Upper lobe of left lung (tissue), 6 donors: ENCODE results near the gene MORC3. TPM values are rescaled to one million over a fixed set of nuclear protein-coding genes. Genes with fewer than 3 reads are reported as not detected.
"Not testable (repeated sequence)": the region's sequence is repeated elsewhere in the genome, so short reads cannot be mapped to it uniquely, and the experiment has no call there.

Experiments used
- ATAC-seq, 2 donors: fragments of 200-7000 bp; cut with Tn5 transposase; one replicate each; pipeline ENCODE4 v1.9.1; 2022; ENCODE audit warnings: mild to moderate bottlenecking in 2 of 2, moderate library complexity in 2 of 2; ENCODE audit not compliant: low FRiP score in 2 of 2
- DNase-seq, 2 donors: peaks; one replicate each; pipeline ENCODE4 v3.0.0-alpha.2; 2019 to 2020
- H3K27ac ChIP-seq, 4 donors: fragments of 200-600 bp; sonication (generic); one replicate each; pipeline ENCODE4 v1.5.1; 2016 to 2019
- H3K27me3 ChIP-seq, 4 donors: fragments of 200-600 bp; sonication (generic); one replicate each; pipeline ENCODE4 v1.5.1; 2017 to 2019
- H3K36me3 ChIP-seq, 4 donors: fragments of 200-600 bp; sonication (generic); one replicate each; pipeline ENCODE4 v1.5.1; 2016 to 2019
- H3K4me1 ChIP-seq, 4 donors: fragments of 200-600 bp; sonication (generic); one replicate each; pipeline ENCODE4 v1.5.1; 2018 to 2019
- H3K4me3 ChIP-seq, 4 donors: fragments of 200-600 bp; sonication (generic); one replicate each; pipeline ENCODE4 v1.5.1; 2017 to 2019; ENCODE audit warnings: mild to moderate bottlenecking in 2 of 4, moderate library complexity in 1 of 4
- H3K9me3 ChIP-seq, 4 donors: fragments of 200-600 bp; sonication (generic); one replicate each; pipeline ENCODE4 v1.5.1; 2018 to 2019
- EP300 ChIP-seq, 4 donors: sonication (generic); formaldehyde crosslinking; IDR thresholded peaks; one replicate each; pipeline ENCODE4 v1.5.1; 2017; ENCODE audit warnings: antibody characterized with exemption in 4 of 4, control low read depth in 2 of 4
- POLR2A ChIP-seq, 4 donors: fragments of 450-650 bp; IDR thresholded peaks; one replicate each; pipeline ENCODE4 v1.5.1; 2016 to 2017; ENCODE audit warnings: antibody characterized with exemption in 4 of 4, mild to moderate bottlenecking in 2 of 4
- POLR2AphosphoS5 ChIP-seq, 2 donors: sonication (generic); formaldehyde crosslinking; IDR thresholded peaks; one replicate each; pipeline ENCODE4 v1.5.1; 2017; ENCODE audit warnings: antibody characterized with exemption in 2 of 2
- WGBS, 2 donors: methylation state at CpG; one replicate each; pipeline ENCODE4 v1.1.5; 2017 to 2018; 5-methylcytosine and 5-hydroxymethylcytosine counted together
- total RNA-seq, 6 donors: library from RNA; depleted of rRNA in 4 of 6; stranded (reverse); fragments of >200 nt in 4 of 6; gene quantifications; one replicate each; pipeline versions ENCODE4 v1.1.0 to v1.2.1, GENCODE V29; 2016 to 2021
- TF ChIP-seq, protein P1 (sequence below), 6 experiments: fragments of 450-650 bp in 4 of 6; fragments of 200-600 bp in 2 of 6; sonication (generic) in 2 of 6; IDR thresholded peaks; one replicate each; pipeline ENCODE4 v1.5.1; 2016 to 2019; ENCODE audit warnings: antibody characterized with exemption in 6 of 6
- donor health status: DM: no; HTN: no; CAD: no; lungs with moderate emphysema.
- donor health status: DM: no; HTN: yes; CAD: no; lungs with severe emphysema.

Gene MORC3
- total RNA-seq, result 10 to 100 TPM; 26.0 to 62.7 (median 31.5) TPM

DNA sequence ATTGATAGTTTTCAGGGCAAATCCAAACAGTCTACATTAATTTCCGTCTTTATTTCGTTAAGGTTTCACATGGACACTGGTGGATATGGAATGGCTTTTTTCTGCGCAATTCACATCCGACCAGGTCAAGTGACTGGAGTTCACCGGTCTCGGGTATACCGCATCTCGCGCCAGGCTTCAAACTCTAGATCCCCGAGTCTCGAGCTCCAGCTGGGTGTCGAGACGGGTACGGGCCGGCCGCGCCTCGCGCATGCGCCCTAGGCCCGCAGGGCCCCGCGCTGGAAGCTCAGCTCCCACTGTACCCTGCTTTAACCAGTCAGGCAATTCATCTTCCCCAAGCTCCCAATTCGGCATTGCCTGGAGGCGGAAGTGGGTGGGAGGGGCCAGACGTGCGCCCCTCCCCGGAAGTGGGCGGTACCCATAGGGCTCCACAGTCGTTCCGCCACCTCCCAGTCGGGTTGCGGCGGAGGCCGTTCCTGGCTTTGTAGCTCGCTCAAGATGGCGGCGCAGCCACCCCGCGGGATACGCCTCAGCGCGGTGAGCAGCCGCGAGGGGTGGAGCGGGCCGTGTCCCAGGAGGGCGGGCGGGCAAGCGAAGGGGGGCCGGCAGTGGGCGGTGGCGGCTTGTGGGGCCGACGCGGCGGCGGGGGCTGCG, at the start of gene MORC3:
Gene MORC3, plus strand, starts transcription at position 431 of the 654 bp plus-strand sequence. Its CDS starts 68 bp downstream, at position 499.
- Histone ChIP-seq H3K27ac (peak within 1 kb of the TSS; percentile 96 to 99 (median 98)), H3K4me1 (peaks cover 27 to 35% (median 31%) of the 10 kb centered on the region in 4 donors), H3K9me3 (no peaks in the 10 kb centered on the region), H3K36me3 (peaks cover 0 to 9% (median 0%) of the 10 kb centered on the region in 4 donors), H3K27me3 (no peaks in the 10 kb centered on the region), H3K4me3 (peak within 1 kb of the TSS; percentile 56 to 91 (median 62))
- ATAC-seq, result peak; percentile 98 to 99
- peak; percentile 98 to 99 for DNase-seq
- WGBS, 2 donors, result 0% methylated on average over 17 to 30 of the region's 59 CpGs
- TF ChIP-seq EP300 (IDR thresholded peaks at IDR 0.05) (peak in 1 of 4 donors; percentile 43), POLR2A (IDR thresholded peaks at IDR 0.05) (peak in 3 of 4 donors; percentile 72 to 95 (median 86)), POLR2AphosphoS5 (IDR thresholded peaks at IDR 0.05) (peak; percentile 94 to 98)
- TF ChIP-seq, protein P1, sequence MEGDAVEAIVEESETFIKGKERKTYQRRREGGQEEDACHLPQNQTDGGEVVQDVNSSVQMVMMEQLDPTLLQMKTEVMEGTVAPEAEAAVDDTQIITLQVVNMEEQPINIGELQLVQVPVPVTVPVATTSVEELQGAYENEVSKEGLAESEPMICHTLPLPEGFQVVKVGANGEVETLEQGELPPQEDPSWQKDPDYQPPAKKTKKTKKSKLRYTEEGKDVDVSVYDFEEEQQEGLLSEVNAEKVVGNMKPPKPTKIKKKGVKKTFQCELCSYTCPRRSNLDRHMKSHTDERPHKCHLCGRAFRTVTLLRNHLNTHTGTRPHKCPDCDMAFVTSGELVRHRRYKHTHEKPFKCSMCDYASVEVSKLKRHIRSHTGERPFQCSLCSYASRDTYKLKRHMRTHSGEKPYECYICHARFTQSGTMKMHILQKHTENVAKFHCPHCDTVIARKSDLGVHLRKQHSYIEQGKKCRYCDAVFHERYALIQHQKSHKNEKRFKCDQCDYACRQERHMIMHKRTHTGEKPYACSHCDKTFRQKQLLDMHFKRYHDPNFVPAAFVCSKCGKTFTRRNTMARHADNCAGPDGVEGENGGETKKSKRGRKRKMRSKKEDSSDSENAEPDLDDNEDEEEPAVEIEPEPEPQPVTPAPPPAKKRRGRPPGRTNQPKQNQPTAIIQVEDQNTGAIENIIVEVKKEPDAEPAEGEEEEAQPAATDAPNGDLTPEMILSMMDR (IDR thresholded peaks at IDR 0.05), result no peak

GRCh38 chr21:36270786-36271695, 49.0 kb upstream of the MORC3 start:
- not testable (repeated sequence) for H3K9me3 ChIP-seq, H3K27ac ChIP-seq, DNase-seq, H3K27me3 ChIP-seq, ATAC-seq, H3K4me3 ChIP-seq, H3K4me1 ChIP-seq
- 93 to 98% methylated on average over 12 of the region's 12 CpGs for WGBS, 2 donors
- peaks cover 0 to 13% (median 3%) of the 10 kb centered on the region in 4 donors for H3K36me3 ChIP-seq

GRCh38 chr21:36274128-36274527, 45.9 kb upstream of the MORC3 start:
- Histone ChIP-seq H3K4me1 (no peaks in the 10 kb centered on the region), H3K4me3 (no peak overlapping the region), H3K9me3 (no peaks in the 10 kb centered on the region), H3K27ac (no peak overlapping the region), H3K27me3 (no peaks in the 10 kb centered on the region), H3K36me3 (peaks cover 5 to 31% (median 20%) of the 10 kb centered on the region in 4 donors)
- WGBS, 2 donors, result 95 to 97% methylated on average over 4 of the region's 4 CpGs
- ATAC-seq (no peak), DNase-seq (no peak)
- TF ChIP-seq, protein P1 (IDR thresholded peaks at IDR 0.05), result no peak
- TF ChIP-seq POLR2AphosphoS5 (IDR thresholded peaks at IDR 0.05) (no peak), EP300 (IDR thresholded peaks at IDR 0.05) (no peak), POLR2A (IDR thresholded peaks at IDR 0.05) (no peak)

DNA sequence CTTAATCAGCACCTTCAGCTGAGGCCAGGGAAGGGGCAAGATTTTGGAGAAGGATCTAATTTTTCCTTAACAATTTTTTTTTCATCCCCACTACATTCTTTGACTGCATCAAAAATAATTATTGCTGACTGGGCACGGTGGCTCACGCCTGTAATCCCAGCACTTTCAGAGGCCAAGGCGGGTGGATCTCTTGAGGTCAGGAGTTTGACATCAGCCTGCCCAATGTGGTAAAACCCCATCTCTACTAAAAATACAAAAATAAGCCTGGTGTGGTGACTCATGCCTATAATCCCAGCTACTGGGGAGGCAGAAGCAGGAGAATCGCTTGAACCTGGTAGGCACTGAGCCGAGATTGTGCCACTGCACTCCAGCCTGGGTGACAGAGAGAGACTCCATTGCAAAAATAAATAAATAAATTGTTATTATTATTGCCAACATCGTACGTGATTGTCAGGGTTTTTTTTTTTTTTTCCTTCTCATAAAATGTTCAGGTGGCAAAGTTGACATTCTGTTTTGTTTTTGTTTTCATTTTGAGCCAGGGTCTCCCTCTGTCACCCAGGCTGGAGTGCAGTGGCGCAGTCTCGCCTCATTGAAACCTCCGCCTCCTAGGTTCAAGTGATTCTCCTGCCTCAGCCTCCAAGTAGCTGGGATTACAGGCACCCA, 37.3 kb upstream of the MORC3 start:
- no peaks in the 10 kb centered on the region for H3K27me3 ChIP-seq
- DNase-seq (no peak), ATAC-seq (no peak)
- 86 to 90% methylated on average over 10 of the region's 10 CpGs for WGBS, 2 donors
- H3K9me3 ChIP-seq, result no peaks in the 10 kb centered on the region
- no peak overlapping the region for H3K27ac ChIP-seq
- no peak overlapping the region for H3K4me3 ChIP-seq
- no peaks in the 10 kb centered on the region for H3K4me1 ChIP-seq
- H3K36me3 ChIP-seq, result peaks cover 5 to 48% (median 16%) of the 10 kb centered on the region in 4 donors
- TF ChIP-seq POLR2A (IDR thresholded peaks at IDR 0.05) (no peak), EP300 (IDR thresholded peaks at IDR 0.05) (no peak), POLR2AphosphoS5 (IDR thresholded peaks at IDR 0.05) (no peak)
- TF ChIP-seq, protein P1 (IDR thresholded peaks at IDR 0.05), result no peak

GRCh38 chr21:36283231-36283622, 36.8 kb upstream of the MORC3 start:
- DNase-seq, ATAC-seq, H3K4me3 ChIP-seq, H3K9me3 ChIP-seq, H3K4me1 ChIP-seq, H3K27ac ChIP-seq, H3K27me3 ChIP-seq: not testable (repeated sequence)
- H3K36me3 ChIP-seq, result peaks cover 5 to 48% (median 12%) of the 10 kb centered on the region in 4 donors
- WGBS, 2 donors, result 88 to 91% methylated on average over 9 of the region's 9 CpGs
